Putamen (tissue), 1 donor: ENCODE measurements around the gene MAN1A2.
"Not testable (repeated sequence)": the region's sequence is repeated elsewhere in the genome, so short reads cannot be mapped to it uniquely, and the experiment has no call there.

ENCODE experiments used
- DNase-seq: peaks from one replicate; pipeline ENCODE4 v3.0.0-alpha.2; 2016; ENCODE audit warnings: low spot score

Gene MAN1A2

DNA sequence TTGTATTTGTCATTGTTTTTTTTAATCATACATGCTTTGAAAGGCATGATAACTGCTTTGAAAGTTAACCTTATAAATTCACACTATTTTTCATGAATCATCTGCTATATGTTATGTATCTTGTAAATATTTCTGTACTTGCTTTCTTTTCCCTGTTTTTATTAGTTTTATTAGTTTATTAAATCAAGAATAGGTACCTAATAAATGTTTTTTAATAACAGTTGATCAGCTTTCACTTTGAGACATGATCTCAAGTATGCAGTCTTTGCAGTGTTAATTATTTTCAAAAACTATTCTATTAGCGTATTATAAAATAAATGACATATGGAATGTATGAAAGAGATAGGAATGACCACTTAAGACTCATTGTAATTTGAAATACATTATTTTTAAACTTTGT lies 127.8 kb downstream of the MAN1A2 start:
- DNase-seq: no peak

DNA sequence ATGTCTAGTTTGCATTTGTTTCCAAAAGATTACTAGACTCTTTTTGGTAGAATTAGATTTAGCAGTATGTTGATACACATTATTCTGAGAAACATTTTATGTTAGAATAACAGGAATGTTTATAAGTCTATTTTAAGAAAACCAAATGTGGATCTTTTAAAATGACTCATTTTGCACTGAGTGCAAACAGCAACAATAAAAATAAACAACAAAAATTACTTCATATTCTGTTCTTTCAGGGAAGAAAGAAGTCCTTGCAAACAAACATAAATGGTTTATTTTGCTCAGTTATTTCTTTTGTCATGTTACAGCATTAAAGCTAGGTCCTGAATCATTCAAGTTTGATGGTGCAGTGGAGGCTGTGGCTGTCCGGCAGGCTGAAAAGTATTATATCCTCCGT lies 131.8 kb downstream of the MAN1A2 start:
- DNase-seq: no peak

DNA sequence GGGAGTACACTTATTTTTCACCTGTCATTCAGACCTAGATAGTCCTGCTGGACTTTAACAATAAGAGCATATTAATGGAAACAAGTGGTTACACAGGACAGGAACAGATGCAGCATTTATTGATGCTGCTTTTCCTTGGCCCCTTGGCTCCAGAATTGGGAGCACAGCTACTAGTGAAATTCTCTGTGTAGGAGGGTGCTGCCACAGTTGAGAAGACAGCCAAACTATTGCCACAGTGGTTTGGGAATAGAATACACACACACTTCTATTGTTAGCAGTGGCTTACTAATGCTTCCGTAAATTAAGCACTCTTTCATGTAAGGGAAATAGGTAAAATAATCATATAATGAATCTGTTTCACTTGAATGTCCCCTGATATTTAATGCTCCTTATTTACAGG lies 133.3 kb downstream of the MAN1A2 start:
- DNase-seq: no peak

DNA sequence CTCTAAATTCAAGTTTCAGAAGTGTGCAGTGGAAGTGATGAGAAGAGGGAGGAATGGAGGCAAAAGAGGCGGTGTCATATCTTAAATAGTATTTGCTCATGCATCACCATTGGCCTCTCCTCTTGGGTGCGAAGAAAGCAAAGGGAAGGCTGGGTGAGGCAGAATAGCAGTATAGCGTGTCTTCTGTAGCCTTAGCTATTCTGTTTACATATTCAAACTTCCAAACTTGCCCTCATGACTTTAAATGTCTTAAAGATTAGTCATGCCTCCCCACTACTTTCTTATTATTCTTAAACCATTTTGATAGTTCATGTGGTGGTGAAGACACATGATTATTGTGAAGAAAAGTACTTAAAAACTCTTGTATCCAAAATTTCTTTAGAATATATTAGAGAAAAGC lies 134.0 kb downstream of the MAN1A2 start:
- DNase-seq: no peak

DNA sequence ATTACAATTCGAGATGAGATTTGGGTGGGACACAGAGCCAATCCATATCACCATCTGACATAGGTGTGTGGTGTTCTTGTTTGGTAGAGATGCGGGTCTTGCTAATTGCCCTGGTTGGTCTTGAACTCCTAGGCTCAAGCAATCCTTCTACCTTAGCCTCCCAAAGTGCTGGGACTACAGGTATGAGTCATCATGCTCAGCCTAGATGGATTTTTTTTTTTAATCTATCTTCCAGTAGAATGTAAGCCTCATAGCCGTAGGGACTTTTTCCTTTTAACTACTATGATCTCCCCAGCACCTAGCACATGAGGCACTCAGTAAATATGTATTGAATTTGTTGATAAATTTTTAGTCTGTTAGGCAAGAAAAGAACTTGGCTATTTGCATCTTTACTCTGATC lies 144.0 kb downstream of the MAN1A2 start:
- no peak for DNase-seq

DNA sequence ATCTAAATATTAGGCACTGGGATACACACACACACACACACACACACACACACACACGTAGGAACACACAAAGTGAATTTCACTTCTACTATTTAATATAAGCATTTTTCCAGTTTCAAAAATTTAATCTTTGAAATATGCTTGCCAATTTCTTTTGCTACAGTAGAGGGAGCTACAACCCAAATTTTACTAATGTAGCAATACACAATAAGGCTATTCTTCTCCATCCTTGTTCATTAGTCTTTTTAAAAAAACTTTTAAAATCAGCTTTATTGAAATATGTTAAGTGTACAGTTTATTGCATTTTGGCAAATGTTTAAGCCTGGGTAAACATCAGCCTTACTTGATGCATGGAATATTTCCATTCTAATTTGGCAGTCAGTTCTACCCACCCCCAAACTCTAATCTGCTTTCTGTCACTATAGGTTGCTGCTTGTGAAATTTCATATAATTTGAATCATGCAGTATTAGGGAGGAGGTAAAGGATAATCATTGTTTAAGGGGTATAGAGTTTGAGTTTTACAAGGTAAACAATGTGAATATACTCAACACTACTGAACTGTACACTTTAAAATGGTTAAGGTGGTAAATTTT lies 145.6 kb downstream of the MAN1A2 start:
- DNase-seq: peak; percentile 10

DNA sequence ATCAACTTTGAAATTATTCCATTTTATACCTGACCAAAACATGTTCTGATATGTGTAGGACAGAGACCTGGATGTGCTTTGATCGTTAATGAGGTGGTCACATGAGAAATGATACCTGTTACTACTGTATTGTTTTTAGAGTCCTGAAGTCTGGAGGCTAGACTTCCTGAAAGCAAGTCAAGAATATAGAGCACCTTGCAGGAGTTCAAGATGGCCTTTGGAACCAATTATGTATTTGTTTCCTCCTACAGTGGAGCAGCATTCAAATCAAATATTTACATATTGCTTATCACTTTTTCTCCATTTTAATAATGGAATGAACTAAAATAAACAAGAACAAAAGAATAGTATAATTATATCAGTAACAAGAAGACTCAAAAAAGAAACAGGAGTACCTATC lies 155.9 kb downstream of the MAN1A2 start:
- DNase-seq: no peak

DNA sequence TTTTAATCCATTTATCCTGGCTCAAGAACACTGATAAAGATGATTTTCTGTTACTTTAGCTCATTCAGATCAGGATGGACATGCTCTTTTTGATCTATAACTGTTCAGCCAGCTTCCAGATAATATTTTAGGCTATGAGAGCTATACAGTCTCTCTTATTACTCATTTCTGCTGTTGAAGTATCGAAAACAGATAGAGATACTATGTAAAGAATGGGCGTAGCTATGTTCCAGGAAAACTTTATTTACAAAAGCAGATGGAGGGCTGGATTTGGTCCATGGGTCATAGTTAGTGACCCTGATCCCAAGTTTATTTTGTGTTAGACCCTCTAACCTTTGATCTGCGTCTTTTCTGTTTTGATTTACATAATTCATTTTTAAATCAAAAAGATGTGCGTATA lies 159.8 kb downstream of the MAN1A2 start:
- no peak for DNase-seq

DNA sequence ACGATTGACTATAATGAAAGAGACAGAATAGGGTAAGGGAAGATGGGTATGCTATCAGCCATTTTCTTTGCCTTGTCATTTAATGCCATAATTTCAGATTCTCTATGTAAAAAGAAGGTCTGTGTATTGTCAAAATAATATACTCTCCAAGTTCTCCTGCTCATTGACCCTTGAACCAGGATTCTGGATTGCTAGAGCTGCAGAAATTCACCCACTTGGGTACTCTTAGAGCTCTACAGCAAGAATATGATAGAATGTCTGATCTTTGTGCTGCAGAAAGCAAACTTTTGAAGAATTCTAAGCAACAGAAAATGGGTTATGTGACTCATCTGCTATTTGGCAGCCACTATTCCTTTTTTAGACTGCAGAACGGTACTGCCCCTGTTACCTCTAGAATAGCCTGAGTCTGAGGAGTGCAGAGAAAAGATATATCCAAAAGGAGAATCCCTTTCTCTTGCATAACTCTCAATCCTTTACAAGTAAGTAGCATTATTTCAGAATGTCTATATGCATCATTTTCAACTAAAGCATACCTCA lies 160.4 kb downstream of the MAN1A2 start:
- DNase-seq: peak; percentile 67

DNA sequence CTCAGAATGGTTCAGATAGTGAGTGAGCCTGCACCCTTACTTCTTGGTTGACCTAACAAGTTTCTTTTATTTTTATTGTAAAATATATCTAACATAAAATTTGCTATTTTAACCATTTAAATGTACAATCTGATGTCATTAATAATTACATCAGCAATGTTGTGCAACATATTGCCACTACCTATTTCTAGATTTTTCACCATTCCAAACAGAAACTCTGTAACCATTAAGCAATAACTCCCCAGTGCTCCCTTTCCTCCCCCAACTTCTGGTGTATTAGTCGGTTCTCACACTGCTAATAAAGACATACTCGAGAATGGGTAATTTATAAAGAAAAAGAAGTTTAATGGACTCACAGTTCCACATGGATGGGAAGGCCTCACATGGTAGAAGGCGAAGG lies 162.4 kb downstream of the MAN1A2 start:
- DNase-seq: no peak

DNA sequence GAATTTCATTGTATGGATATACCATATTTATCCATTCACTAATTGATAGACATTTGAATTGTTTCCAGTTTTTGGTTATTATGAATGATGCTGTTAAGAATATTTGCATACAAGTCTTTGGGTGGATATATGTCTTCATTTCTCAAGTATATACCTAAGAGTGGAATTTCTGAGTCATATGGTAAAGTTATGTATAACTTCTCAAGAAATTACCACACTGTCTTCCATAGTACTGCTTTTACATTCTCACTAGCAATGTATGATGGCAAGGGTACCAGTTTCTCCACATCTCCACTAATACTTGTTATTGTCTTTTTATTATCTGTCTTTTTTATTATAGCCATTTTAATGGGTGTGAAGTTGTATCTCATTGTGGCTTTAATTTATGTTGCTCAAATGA lies 164.0 kb downstream of the MAN1A2 start:
- DNase-seq: no peak

DNA sequence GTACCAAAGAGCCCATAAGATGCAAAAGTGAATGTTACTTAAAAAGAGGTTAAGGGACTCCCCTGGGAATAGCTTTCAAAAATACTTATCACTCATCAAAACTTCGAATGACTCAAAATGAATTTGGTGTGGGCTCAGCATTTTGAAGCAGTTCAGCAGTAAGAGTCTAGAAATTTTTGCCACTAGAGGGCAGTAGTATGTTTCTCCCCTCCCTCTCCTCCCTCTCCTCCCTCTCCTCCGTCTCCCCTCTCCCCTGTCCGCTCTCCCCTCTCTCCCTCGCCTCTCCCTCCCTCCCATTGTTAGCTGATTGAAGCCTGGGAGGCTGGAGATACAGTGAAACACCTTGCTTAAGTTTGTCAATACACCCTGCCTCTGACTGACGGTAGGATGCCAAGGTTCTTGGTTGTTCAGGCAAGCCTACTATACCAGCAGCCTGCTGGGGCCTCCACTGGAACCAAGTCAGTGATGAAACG lies 167.8 kb downstream of the MAN1A2 start:
- DNase-seq: peak; percentile 47

DNA sequence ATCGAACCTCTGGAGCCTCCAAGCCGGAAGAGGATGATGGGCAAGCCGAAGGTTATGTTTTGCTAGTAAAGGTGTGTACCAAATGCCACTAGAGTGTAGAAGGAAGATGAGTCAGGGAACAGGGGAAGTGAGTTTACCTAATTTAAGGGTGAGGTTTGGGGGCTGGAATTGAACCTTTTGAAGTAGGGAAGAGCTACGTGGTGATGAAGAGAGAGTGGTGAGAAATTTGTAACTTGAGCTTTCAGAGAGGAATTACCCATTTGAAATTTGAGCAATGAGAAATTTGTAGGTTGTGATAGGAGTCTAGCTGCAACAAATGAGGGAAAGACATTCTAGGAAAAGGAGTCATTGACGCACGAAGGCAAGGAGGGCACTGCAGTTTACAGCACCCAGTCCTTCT lies 168.6 kb downstream of the MAN1A2 start:
- DNase-seq: no peak

DNA sequence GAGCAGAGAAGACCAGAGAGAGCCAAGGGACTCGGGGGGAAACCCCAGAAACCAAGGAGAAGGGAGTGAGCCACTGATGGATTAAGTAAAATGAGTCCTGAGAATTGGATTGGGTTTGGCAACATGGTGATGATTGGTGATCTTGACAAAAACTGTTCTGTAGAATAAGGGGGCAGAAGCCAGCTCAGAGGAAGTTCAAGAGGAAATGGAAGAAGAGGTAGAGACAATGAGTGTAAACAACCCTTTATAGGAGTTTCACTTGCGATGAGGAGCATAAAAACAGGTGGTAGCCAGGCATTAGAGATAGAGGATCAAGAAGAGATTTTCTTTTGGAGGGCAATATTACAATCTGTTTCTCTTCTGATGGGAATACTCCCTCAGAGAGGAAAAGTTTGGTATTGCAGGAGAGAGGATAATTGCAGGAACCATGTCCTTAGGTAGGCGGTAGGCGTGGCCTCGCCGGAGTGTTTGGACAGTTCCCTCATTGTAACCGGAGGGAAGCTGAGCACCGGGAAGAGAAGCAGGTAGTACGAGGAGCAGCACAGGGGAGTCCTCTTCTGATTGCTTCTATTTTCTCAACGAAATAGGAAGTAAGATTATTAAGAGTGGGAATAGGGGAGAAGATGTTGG lies 170.2 kb downstream of the MAN1A2 start:
- no peak for DNase-seq

DNA sequence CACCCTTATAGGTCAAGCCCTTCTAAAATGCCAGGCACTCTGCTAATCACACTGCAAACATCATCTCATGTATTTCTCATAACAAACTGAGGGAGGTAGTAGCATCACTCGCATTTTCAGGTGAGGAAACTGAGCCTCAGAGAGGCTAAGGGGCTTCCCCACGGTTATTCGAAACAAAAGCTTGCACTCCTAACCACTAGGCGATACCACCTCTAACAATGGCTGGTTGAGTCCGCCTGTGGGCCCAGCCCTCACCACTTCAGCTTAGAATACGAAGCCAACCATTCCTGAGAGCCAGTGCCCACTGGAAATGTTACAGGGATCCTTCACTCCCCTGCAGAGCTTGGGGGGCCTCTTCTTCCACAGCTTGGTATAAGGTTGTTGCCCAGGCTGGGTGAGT lies 173.3 kb downstream of the MAN1A2 start:
- DNase-seq: no peak

DNA sequence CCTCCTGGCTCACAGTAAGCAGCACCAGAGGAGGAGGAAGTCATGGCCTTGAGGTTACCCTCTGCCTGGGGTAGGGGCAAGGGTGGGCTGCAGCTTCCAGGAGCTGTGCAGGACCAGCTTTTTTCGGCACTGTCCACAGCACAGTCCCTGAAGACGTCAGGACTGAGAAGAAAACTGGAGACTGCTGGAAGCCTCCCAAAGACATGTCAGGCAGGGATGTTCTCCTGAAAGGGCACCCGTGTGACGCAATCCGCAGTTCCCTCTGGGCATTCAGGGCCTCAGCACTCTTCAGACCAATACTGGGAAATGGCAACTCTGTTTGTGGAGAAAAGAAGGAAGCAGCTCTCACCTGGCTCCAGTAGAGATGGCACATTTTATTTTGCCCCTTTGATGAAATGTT lies 173.8 kb downstream of the MAN1A2 start:
- no peak for DNase-seq

DNA sequence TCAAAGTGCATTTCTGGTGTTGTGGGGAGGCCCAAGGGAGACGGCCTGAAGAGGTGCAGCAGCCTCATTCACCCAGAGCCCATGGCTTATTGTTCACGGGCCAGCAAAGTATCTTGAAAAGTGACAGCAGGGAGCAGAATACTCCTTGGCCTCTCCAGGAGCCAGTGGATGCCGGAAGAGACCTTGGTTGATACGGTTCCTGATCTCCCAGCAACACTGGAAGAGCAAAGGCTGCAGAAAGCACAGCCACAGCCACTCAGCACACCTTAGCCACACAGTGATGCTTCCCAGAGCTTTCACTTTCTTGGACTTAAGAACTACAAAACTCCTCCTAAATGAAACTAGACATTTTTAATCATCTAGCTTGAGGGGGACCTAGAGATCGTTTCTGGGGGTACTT lies 174.3 kb downstream of the MAN1A2 start:
- DNase-seq: no peak

DNA sequence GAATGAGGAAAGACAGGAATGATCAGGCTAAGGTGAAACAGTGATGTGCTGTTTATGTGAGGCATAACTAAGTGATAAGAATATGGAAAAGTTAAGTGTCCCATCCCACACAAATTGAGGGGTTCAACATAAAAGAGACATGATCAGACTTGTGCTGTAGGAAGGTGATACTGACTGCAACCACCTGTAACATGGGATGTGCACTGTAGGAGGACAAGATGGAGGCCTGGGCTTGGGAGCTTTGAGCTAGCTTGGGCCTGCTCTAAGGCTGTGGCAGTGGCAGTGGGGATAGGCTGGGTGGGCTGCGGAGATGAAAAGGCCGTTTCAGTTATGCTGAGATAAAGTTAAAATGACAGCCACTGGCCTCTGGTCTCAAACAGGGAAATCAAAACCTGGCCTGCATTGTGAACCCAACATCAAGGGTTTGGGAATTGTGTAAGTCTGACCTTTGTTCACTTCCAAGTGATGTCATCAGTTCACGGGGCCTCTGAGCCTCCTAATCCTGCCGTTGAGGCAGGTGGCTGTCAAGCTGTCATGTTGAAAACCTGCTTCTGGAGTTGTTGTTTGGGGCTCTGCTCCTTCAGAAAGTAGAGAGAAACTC lies 177.4 kb downstream of the MAN1A2 start:
- DNase-seq: no peak

DNA sequence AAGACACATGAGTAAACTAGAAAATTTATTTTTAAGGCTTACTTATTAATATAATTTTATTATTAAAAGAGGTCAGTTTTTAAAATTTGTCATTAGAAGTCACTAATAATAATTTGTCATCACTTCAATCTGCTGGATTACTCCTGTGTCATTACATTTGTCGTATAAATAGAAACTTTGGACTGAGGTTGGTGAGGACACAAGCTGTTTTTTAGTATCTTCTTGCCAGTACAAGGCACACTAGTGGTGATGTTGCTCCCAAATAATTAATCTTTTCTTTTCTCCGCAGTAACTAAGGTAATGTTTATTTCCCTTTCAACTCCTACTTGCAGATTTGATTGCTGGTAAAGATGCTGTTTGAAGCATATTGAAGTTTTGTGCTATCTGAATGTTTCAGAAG lies 179.2 kb downstream of the MAN1A2 start:
- no peak for DNase-seq

DNA sequence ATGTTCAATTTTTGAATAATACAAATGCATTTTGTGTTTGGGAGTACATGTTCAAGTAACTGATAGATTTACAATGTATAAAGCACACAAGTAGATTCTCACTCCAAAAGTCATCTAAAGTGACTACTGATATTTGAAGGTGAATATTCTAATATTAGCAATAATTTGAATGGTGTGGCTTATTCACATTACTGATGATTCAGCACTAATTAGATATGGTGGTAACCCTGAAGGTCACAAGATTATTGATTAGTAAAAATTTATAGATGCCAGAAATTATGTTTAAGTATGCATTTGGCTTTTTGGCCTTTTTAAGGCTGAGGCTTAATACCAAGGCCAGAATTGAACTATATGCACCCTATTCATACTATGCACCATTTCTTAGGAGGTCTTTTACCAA lies 186.2 kb downstream of the MAN1A2 start:
- DNase-seq: no peak

DNA sequence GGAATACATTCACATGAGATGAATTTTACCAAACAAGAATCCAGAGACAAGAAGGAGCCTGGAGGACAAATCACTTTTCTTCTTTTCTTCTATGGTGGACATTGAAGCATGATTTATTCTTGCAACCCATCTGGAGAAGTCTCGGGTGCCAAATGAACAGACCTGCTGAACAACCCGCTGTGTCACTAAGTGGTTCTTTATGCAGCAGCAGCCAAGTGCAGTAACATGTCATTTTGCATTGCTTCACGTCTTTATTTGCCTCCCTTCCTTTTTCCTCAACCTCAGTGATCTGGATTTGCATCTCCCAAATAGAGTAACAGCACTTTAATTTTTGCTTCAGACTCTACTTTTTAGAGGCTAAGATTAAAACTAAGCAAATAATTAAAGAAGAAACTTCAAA lies 188.6 kb downstream of the MAN1A2 start:
- no peak for DNase-seq

DNA sequence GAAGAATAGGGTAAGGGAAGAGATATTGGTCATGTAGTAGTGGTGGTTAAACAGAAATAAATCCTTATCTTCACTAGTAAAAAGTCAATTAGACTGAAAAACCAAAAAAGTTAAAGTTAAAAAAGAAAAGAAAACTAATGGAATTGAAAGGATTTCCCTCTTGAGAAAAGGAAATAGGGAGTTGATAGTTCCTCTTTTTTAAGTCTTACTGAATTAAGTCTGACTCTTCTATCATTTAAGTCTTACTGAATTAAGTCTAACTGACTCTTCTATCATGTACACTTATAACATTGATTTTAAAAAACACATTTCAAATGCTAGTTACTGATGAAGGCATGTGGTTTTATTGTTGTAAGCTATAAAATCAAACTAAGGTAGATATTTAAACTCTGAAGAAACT lies 189.1 kb downstream of the MAN1A2 start:
- DNase-seq: no peak

DNA sequence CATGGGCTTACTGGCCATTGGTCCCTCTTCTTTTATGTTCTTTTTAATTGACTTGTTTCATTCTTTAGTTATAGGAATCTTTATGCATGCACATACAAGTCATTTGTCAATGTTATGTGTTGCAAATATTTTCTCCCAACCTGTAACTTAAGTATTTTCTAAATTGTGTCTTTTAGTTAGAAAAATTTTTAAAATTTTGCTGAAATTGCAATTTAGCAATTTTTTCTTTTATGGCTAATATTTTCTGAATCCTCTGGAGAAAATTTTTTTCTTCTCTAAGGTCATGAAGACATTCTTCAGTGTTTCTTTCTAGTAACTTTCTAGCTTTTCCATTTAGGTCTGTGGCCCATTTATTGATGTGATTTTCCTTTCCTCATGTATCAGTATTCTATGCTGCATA lies 189.7 kb downstream of the MAN1A2 start:
- DNase-seq: no peak

DNA sequence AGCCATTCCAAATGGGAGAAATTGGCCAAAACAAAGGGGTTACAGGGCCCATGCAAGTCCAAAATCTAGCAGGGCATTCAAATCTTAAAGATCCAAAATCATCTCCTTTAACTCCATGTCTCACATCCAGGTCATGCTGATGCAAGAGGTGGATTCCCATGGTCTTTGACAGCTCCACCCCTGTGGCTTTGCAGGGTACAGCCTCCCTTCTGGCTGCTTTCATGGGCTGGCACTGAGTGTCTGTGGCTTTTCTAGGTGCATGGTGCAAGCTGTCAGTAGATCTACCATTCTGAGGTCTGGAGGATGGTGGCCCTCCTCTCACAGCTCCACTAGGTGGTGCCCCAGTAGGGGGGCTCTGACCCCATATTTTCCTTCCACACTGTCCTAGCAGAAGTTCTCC lies 191.2 kb downstream of the MAN1A2 start:
- DNase-seq: not testable (repeated sequence)
